Esophagus muscularis mucosa (tissue), 3 donors: Measurements from ENCODE around the gene RBM45.

Experiments
- POLR2AphosphoS5 ChIP-seq, 2 donors: sonication (generic); formaldehyde crosslinking; IDR thresholded peaks; one replicate each; pipeline ENCODE4 v1.6.1; 2017; ENCODE audit warnings: antibody characterized with exemption in 2 of 2
- TF ChIP-seq, protein P1 (sequence below), 3 experiments: fragments of 200-600 bp in 2 of 3; fragments of 450-650 bp in 1 of 3; sonication (generic) in 2 of 3; IDR thresholded peaks; one replicate each; pipeline ENCODE4 v1.5.1; 2017 to 2019; ENCODE audit warnings: antibody characterized with exemption in 3 of 3, mild to moderate bottlenecking in 2 of 3, moderate library complexity in 1 of 3

DNA sequence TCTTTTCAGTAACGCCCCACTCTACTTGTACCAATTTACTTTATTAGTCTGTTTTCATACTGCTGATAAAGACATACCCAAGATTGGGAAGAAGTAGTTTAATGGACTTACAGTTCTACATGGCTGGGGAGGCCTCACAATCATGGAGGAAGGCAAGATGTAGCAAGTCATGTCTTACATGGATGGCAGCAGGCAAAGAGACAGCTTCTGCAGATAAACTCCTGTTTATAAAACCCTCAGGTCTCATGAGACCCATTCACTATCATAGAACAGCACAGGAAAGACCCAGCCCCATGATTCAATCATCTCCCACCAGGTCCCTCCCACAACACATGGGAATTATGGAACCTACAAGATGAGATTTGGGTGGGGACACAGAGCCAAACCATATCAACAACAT is 43.3 kb downstream of the RBM45 start:
- TF ChIP-seq, protein P1, sequence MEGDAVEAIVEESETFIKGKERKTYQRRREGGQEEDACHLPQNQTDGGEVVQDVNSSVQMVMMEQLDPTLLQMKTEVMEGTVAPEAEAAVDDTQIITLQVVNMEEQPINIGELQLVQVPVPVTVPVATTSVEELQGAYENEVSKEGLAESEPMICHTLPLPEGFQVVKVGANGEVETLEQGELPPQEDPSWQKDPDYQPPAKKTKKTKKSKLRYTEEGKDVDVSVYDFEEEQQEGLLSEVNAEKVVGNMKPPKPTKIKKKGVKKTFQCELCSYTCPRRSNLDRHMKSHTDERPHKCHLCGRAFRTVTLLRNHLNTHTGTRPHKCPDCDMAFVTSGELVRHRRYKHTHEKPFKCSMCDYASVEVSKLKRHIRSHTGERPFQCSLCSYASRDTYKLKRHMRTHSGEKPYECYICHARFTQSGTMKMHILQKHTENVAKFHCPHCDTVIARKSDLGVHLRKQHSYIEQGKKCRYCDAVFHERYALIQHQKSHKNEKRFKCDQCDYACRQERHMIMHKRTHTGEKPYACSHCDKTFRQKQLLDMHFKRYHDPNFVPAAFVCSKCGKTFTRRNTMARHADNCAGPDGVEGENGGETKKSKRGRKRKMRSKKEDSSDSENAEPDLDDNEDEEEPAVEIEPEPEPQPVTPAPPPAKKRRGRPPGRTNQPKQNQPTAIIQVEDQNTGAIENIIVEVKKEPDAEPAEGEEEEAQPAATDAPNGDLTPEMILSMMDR (IDR thresholded peaks at IDR 0.05), result no peak
- no peak for TF ChIP-seq POLR2AphosphoS5 (IDR thresholded peaks at IDR 0.05)
